Superior temporal gyrus (tissue), 1 donor: ENCODE results near the gene CCBE1.
"Not testable (repeated sequence)": the region's sequence is repeated elsewhere in the genome, so short reads cannot be mapped to it uniquely, and the experiment has no call there.

Experiments used
- DNase-seq: peaks from one replicate; pipeline ENCODE4 v3.0.0-alpha.2; 2016; ENCODE audit errors: extremely low spot score

The CCBE1 gene

DNA sequence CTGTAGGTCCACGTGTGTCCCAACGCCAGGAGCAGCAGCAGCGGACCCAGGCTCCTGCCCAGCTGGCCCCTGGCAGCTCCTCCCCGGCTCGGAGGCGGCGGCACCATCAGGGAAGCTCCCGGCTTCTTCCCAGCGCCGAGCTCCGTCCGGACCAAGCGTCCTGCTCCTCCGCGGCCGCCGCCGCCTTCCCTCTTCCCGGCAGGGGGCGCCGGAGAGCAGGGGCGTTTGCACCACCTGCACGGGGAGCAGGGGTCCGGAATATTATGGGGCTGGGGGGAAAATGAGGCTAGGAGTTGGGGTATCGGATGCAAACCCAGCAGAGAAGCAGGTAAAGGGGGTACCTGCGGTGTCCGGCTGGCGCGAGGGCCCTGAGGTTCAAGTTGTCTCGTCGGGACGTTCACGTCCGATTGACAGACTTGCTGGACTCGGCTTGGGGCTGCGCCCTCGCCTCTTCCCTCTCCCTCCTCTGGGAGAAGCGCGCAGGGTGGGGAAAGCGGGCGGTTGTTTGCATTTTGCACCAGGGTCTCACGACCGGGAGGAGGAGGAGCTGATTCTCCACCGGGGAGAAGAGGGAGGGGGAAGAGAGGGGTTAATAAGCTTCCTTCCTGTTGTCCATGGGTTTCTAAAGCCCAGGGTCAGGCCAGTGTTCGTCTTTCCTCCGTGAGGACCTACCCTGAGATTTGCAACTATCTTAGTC lies at the start of gene CCBE1:
TSS of gene CCBE1 (minus strand) at position 188 of the 697 bp plus-strand sequence.
- DNase-seq, result no peak

DNA sequence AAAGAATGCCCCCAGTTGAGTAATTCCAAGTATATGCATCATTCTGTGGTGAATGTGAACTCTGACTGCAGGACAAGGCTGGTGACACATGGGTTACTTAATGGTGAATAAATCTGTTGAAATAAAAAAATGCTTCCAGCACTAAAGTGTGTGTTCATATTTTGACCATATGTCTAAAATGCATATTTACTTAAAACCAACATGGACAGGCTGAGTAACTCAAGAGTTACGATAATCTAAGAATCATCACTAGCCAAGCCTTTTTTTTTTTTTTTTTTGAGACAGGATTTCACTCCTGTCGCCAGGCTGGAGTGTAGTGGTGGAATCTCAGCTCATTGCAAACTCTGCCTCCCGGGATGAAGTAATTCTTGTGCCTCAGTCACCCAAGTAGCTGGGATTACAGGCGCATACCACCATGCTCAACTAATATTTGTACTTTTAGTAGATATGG lies 47.1 kb upstream of the CCBE1 start:
- DNase-seq, result no peak

DNA sequence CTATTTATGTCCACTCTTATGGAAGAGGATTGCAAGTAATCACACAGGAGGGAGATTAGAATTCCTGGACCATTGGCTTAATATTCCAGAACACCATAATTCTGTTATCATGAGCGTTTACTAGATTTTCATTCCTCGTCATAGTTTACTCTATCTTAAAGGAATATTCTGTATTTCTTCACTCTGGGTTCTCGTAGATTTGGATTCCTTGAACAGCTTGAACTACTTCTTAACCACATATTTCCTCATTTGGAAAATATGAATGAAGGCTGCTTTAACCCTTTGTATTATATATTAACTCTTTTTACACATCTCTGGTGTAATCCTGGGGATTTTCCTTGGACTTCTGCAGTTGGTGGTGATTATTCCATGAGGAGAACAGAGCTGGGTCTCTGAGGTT lies 46.3 kb upstream of the CCBE1 start:
- no peak for DNase-seq

DNA sequence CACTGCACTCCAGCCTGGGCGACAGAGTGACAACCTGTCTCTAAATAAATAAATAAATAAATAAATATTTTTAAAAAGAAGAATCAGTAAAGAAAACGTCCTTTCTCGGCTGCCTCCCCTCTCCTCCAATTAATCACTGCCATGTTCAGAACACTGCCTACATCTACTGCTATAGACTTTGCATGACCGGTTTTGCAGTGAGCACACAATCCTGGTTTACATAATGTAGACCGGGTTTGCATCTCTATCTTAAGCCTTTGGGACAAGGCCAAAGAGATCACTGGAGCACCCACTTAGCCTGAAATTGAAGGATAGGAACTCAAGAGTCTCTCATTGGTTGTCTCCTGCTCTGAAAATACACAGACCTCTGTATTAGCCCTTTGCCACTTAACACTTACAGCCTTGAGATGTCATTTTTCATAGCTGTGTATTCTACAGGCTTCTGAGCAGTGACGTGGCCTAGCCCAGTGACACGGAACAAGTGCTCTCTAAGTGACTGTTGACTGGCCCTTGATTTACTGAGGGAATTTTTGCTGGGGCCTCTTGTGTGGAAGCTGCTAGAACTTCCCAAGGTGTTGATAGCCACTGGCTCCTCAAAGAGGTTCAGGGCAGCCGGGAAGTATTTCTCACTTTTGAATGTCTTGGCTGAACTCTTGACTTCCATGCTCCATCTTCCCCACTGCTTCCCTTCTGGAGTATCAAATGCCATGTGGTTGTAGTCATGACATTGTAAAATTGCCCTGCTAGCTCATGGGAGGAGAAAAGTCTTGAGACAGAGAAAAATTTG lies 45.3 kb upstream of the CCBE1 start:
- DNase-seq, result no peak

DNA sequence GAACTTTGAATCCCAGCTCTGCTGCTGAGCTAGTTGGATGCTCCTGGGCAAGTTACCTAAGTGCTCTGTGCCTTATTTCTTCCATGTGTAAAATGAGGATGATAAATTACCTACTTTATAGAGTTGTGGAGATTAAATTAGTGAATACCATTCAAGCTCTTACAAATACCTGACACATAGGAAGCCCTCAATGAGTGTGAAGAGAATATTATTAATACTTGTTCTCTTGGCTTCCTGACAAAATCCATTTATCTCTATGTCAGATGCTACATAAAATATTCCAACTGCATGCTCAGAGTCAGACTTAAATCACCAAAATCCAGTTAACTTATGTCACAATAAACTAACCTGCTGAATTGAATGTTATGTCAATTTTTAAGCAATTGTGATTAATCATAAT lies 42.9 kb upstream of the CCBE1 start:
- no peak for DNase-seq

DNA sequence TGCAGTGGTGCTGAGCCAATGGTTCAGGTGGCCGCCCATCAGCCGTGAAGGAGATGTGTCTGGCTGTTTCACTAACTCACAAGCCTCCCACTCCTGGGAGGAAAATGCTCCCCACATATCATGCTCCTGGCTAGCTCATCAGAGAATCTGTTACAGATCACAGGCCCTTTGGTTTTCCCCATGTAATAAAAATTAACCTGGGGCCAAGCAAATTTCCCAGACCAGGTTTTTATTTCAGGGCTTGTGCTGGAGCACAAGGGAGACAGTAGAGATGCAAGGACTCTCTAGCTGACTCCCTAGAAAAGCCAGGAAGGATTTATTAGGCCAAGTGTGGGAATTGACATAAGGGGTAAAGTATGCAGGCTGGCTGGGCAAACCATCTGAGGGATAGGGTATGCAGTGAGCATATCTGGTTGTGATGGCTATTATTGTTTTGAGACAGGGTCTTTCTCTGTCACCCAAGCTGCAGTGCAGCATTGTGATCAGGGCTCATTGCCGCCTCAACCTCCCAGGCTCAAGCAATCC lies 40.6 kb upstream of the CCBE1 start:
- DNase-seq, result no peak

DNA sequence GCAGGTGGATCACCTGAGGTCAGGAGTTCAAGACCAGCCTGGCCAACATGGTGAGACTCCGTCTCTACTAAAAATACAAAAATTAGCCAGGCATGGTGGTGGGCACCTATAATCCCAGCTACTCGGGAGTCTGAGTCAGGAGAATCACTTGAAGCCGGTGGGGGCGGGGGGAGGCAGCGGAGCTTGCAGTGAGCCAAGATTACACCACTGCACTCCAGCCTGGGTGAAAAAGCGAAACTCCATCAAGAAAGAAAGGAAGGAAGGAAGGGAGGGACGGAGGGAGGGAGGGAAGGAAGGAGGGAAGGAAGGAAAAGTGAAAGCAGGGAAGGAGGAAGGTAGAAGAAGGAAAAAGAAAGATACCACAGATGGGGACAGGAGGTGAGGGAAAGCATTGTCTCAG lies 40.1 kb upstream of the CCBE1 start:
- not testable (repeated sequence) for DNase-seq

DNA sequence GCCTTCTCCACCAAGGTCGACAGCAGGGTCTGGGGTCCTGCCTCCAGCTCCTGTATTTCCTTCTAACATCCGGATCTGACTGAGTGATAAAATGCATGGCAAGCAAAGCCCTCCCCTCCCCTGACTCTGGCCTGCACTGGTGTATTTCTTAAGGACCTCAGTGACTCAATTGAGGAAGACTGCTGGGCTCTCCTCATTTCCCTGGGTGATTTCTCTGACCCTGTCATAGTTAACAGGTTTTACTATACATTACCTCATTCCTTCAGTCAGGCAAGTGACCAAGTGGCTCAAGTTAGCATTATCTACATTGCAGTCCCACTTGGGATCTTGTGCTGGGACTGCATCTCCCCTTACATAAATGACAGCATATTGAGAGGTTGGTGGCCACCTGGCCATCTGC lies 38.8 kb upstream of the CCBE1 start:
- DNase-seq, result no peak

DNA sequence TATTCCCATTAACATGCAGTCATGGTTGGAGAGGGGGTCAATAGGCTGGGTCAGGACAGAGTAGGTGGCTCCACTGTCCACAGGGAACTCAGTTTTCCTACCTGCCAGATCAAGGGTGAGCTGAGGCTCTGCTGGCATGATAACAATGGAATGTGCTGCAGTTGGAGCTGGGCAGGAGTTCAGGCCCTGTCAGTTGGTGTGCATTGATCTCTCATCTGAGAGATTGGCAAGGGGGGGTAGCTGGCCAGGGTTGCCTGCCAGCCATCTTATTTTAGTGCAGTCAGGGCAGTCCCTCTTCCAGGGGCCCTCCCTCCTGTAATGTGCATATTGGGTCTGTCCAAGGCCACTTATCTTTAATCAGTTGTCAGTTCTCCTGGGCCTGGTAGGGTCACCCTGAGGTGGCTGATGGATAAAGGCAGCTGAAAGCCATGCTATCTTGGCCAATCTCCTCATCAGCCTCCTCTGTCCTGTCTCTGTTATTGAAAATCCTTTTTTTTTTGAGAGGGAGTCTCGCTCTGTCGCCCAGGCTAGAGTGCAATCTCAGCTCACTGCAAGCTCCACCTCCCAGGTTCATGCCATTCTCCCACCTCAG lies 38.1 kb upstream of the CCBE1 start:
- no peak for DNase-seq

DNA sequence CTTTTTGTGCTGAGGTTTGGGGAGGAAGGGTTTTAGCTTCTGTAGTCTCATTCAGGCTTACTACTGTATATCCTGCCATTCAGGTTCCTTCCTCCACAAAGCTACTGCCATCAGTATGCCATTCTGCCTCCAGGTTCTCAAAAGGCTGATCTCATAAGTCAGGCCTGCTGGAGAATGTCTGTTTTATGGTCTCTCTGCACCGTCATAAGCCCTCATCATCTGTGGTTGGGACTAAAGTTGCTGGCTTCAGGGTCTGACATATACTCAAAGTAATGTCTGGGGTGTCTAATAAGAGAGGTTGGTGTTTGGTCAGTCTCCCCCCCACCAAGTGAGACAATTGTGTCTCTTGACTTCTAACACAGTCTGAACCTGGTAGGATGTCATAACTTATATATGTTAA lies 36.2 kb upstream of the CCBE1 start:
- DNase-seq, result no peak

DNA sequence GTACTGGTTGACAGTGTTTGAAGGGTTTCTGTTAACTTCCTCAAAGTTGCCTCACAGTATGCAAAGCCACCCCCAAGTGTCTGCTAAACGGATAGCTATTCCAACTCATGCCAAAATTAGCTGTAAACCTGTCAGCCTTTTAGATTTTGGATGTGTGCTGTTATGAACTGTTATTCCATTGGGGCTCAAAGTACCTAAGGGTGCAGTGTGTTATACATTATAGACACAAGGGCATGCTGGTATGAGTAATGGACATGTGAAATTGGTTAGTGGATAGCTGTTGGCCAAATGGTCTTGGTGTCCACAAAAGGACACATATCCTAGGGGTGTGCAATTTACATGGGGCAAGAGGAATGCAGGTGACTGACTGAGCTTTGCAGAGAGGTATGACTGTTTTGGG lies 33.7 kb upstream of the CCBE1 start:
- no peak for DNase-seq

DNA sequence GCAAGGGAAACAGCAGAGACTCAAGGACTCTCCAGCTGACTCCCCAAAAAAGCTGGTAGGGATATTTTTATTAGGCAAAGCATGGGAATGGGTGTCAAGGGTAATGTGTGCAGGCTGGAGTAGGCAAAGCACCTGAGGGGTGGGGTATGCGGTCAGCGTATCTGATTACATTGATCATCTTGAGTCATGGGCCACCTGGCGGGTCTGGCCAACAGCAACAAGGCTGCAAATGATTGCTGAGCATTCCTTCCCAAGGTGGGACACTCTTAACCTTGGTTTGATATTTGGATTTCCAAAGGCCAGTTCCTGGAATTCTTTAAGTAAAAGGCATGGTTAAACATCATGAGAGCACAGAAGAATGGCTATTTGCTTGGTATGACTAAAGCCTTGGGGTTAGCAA lies 32.6 kb upstream of the CCBE1 start:
- no peak for DNase-seq

DNA sequence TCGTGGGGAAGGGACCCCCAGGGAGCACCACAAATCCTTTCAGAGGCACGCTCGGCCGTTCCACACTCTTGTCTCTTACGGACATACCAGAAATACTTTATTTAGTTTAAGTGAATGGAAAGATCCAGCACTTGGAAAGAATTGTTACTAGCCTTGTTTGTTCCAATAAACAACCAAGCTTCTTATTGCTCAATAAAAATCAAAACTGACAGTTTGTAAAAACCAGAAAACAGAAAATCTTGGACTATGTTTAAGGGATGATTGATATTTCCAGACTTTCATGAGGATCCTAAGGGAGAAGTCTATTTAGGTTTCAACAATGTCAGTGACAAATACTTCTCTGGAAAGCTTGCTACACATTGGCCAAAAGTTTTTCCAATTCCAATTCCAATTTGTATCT lies 31.6 kb upstream of the CCBE1 start:
- DNase-seq, result no peak

DNA sequence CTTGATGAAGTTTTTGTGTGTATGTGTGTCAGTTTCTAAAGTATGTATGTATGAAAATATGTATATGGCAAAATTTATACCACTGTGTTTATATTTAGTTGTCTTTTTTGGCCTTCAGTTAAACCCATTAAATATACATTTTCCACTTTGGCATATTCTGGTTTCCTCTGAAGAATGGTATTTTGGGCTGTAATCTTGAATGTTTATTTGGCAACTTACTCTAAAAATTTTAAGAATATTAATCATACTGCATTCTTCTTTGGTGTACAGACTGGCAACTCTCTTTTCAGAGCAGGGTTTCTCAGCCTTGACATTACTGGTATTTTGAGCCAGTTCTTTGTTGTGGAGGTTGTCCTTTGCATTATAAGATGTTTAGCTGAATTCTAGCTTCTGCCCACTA lies 27.9 kb upstream of the CCBE1 start:
- DNase-seq, result no peak

DNA sequence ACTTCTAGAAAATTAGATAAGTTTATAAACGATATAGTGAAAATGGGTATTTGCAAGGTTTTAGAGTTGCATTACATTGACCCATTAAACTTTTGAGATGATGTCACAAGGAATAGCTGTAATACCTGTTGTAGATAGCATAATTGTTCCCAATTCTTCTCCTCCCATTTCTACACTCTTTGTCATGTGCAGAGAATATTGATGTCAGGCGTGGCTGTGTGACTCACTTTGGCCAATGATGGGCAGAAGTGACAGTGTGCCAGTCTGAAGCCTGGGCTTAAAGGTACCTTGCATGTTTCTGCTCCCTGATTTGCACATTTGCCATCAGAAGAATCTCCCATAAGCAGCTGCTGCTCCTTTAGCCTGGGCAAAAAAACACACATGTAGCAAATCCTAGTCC lies 26.9 kb upstream of the CCBE1 start:
- no peak for DNase-seq

DNA sequence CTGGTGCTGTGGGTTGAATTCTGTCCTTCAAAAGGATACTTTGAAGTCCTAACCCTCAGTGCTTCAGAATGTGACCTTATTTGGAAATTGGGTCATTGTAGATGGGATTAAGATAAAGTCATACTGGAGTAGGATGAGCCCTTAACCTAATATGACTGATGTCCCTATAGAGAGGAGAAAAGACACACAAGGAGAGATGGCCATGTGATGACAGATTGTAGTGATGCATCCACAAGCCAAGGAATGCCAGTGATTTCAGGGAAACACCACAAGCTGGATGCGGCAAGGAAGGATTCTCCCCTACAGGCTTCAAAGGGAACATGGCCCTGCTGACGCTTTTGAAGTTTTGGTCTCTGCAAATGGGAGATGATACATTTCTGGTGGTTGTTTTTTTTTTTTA lies 24.7 kb upstream of the CCBE1 start:
- no peak for DNase-seq

DNA sequence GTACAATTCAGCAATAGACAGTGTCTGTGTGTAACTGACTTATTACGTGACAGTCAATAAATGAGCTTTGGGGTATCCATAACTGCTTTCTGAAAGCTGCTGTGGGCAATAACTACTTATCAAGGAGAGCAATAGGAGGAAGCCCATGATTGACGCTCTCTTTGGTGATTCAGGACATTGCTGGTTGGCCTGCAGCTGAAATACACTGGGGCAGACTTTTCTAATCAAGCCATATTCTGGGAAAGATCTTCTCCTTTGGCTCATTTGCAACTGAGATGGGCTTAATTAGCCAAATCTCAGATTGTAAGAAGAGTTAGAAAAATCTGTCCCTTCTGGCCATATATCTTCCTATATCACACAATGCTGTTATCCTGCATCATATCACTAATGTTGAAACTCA lies 24.0 kb upstream of the CCBE1 start:
- DNase-seq, result no peak

DNA sequence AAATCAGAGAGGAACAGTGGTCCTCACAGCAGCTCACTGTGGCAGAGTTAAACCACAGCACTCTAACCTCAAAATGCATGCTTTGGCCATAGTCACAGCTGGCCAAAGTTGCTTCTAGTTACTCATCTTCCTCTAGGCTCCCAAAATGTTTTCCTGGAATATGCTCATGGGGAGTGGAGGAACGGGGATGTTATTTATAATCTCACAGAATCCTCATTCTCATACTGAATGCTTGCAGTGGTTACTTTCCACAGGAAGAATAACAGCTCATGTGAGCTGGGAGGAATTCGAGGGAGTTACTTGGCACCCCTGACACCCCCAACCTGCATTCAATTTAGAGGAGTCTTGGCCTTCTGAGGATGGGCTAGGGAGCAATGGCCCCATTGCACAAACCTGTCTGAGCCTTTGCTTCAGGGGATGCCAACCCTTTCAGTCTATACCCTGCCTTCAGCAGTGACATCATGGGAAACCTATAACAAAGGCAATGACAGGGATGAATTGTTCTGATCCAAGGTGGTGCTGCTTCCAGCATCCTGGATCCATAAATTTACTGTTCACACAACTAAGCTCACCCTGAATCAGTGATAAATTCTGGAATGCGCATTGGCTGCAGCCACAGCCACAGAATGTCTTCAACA lies 22.4 kb upstream of the CCBE1 start:
- no peak for DNase-seq

DNA sequence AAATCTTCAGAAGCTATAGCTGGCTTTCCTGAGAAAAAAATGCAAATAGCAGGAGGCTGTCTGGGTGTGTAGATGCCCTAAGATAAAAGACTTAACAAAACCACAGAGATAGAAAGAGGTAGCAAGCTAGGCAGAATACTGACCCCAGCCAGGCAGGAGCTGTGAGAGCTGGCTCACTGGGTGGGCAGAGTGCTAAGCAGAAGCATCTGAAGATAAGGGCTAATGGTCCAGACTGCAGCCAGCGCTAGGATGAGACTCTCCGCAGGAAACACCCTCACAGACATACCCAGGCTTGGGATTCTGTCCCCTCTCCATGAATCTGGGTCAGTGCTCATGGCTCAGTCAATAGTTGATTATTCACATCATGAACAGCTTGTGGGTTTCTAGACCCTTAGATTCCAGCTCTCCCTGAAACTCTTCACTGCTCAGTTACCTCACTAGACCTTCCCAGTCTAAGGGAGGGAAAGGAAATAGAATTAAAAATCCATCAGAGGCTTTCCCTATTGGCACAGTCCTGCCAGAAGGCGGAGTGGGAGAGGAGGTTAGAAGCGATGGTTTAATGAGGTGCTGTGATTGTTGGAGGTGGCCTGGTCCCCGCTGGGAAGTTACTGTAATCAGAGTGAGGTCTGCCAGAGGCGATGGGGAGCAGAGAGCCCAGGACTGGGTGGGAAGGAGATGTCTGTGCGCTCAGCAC lies 21.4 kb upstream of the CCBE1 start:
- DNase-seq, result no peak

DNA sequence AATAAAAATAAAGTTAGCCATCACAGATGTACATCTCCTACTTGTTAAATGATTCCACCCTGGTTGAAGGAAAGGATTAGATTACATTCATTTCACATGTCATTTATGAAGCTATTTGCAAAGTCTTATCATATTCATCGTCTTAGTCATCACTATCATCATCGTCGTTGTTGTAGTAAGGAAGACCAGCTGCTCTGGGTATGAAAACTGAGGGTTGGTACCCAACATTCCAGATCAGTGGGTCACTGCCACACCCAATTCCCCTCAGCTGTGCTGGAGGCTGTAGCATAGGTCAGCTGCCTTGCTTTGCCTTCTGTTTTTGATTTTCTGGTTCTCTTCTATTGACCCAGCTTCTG lies 20.9 kb upstream of the CCBE1 start:
- DNase-seq, result no peak

DNA sequence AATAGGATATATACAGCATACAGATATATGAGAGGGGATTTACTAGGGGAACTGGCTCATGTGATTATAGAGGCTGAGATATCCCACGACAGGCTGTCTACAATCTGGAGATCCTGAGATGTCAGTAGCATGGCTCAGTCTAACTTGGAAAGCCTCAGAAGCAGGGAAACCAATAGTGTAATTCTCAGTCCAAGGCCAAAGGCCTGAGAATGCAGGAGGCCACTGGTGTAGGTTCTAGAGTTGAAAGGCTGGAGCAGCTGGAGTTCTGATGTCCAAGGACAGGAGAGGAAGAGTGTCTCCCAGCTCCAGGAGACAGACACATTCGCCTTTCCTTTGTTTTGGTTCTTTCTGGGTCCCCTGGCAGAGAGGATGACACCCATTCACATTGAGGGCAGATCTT lies 20.1 kb upstream of the CCBE1 start:
- DNase-seq, result no peak

DNA sequence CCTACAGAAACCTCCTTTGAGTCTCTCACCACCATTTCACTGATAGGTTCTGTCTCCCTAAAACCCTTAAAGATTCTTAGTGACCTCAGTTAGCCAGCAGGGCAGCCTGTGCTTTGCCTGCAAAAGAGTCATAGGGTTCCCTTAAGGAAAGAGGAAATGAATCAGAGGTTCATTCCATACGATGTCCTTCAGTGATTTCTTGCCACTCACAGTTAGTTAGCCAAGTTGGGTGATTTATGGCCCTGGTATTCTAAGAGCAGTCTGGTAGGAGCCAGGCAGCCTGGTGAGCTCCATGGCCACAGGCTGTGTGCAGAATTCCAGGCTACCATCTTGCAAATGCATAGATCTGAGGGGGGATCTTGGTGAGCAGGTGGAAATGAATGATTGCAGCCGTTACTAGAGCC lies 18.7 kb upstream of the CCBE1 start:
- no peak for DNase-seq
